HepG2 (cell line): ENCODE data around the gene NEDD8. TPM values are rescaled to one million over a fixed set of nuclear protein-coding genes. Genes with fewer than 3 reads are reported as not detected.

Source experiments
- ASH2L ChIP-seq: fragments of 300-600, 200-600 bp; sonication (generic); IDR thresholded peaks from 2 replicates; pipeline ENCODE4 v1.7.0; 2017; ENCODE audit warnings: low read depth, mild to moderate bottlenecking, moderate library complexity, mixed read lengths, low read length; ENCODE audit not compliant: insufficient read length
- CHD4 ChIP-seq: fragments of 200-600 bp; sonication (generic); IDR thresholded peaks from 2 replicates; pipeline ENCODE4 v1.7.0; 2017; ENCODE audit warnings: mild to moderate bottlenecking, low read length, borderline replicate concordance
- FOXC1 ChIP-seq: sonication (generic); formaldehyde crosslinking; IDR thresholded peaks from 2 replicates; pipeline ENCODE4 v1.8.0; 2022; ENCODE audit warnings: mild to moderate bottlenecking, missing genetic modification reagents, borderline replicate concordance
- JUNB ChIP-seq: sonication (generic); formaldehyde crosslinking; IDR thresholded peaks from 2 replicates; pipeline ENCODE4 v1.8.0; 2022; ENCODE audit warnings: missing genetic modification reagents, mild to moderate bottlenecking, borderline replicate concordance
- MEIS2 ChIP-seq: sonication (generic); formaldehyde crosslinking; IDR thresholded peaks from 2 replicates; pipeline ENCODE4 v1.9.0; 2021; ENCODE audit warnings: mild to moderate bottlenecking, missing genetic modification reagents
- NFIB ChIP-seq: sonication (generic); formaldehyde crosslinking; IDR thresholded peaks from 2 replicates; pipeline ENCODE4 v1.9.0; 2021; ENCODE audit warnings: missing genetic modification reagents, mild to moderate bottlenecking, borderline replicate concordance
- NFYC ChIP-seq: IDR thresholded peaks from 2 replicates; pipeline ENCODE4 v1.6.1; 2016; ENCODE audit warnings: missing genetic modification reagents, missing compliant biosample characterization
- ZBTB8A ChIP-seq: sonication (generic); formaldehyde crosslinking; IDR thresholded peaks from 2 replicates; pipeline ENCODE4 v1.4.0; 2020; ENCODE audit warnings: mild to moderate bottlenecking, low read depth, missing genetic modification reagents, borderline replicate concordance
- ZNF136 ChIP-seq: sonication (generic); formaldehyde crosslinking; IDR thresholded peaks from 2 replicates; pipeline ENCODE4 v1.8.1; 2022; ENCODE audit warnings: low read depth, mild to moderate bottlenecking, moderate library complexity, missing genetic modification reagents
- ZNF567 ChIP-seq: sonication (generic); formaldehyde crosslinking; IDR thresholded peaks from 2 replicates; pipeline ENCODE4 v1.8.1; 2023; ENCODE audit warnings: mild to moderate bottlenecking, missing genetic modification reagents, borderline replicate concordance
- ZNF839 ChIP-seq: sonication (generic); formaldehyde crosslinking; IDR thresholded peaks from 2 replicates; pipeline ENCODE4 v1.4.0; 2020; ENCODE audit warnings: missing genetic modification reagents, mild to moderate bottlenecking, borderline replicate concordance
- polyA plus RNA-seq, 8 experiments: library from polyadenylated mRNA; depleted of rRNA in 3 of 8; stranded (reverse) in 7 of 8; unstranded in 1 of 8; fragments of >200 nt; fragmentation: Illumina TruSeq in 4 of 8; extraction: Trizol in 4 of 8; gene quantifications; 2 replicates each; pipeline versions ENCODE4 v1.2.1 to v1.2.3, GENCODE V29; 2011 to 2016; ENCODE audit warnings: low read depth in 4 of 8, missing spikeins in 1 of 8, mixed read lengths in 1 of 8; ENCODE audit not compliant: insufficient read depth in 1 of 8
- total RNA-seq, 5 experiments: library from RNA; depleted of rRNA; stranded (reverse); fragments of >200 nt; fragmentation: Illumina TruSeq; extraction: Trizol; gene quantifications; 2 replicates each; pipeline ENCODE4 v1.2.3, GENCODE V29; 2016; ENCODE audit warnings: low read depth in 1 of 5
- TF ChIP-seq, protein P1 (sequence below): sonication (generic); formaldehyde crosslinking; IDR thresholded peaks from 2 replicates; pipeline ENCODE4 v1.8.0; 2022; ENCODE audit warnings: missing genetic modification reagents, mild to moderate bottlenecking, borderline replicate concordance
- TF ChIP-seq, protein P2 (sequence below): sonication (generic); formaldehyde crosslinking; IDR thresholded peaks from 2 replicates; pipeline ENCODE4 v1.9.0; 2022; ENCODE audit warnings: missing genetic modification reagents, mild to moderate bottlenecking, borderline replicate concordance
- TF ChIP-seq, protein P3 (sequence below): IDR thresholded peaks from 2 replicates; pipeline ENCODE4 v1.6.1; 2016; ENCODE audit warnings: mild to moderate bottlenecking, missing biosample characterization, missing genetic modification reagents
- TF ChIP-seq, protein P4 (sequence below): sonication (generic); formaldehyde crosslinking; IDR thresholded peaks from 2 replicates; pipeline ENCODE4 v1.4.0; 2020; ENCODE audit warnings: mild to moderate bottlenecking, missing genetic modification reagents
- TF ChIP-seq, protein P5 (sequence below): sonication (generic); formaldehyde crosslinking; IDR thresholded peaks from 2 replicates; pipeline ENCODE4 v1.4.0; 2020; ENCODE audit warnings: missing genetic modification reagents
- TF ChIP-seq, protein P6 (sequence below): sonication (generic); formaldehyde crosslinking; IDR thresholded peaks from 2 replicates; pipeline ENCODE4 v1.4.0; 2020; ENCODE audit warnings: missing genetic modification reagents

The NEDD8 gene
- total and polyA plus RNA-seq, 2 of the 13 experiments (the other 11 are each of a cell fraction or from before 2014, with no cell fraction given), result 535 to 713 TPM

DNA sequence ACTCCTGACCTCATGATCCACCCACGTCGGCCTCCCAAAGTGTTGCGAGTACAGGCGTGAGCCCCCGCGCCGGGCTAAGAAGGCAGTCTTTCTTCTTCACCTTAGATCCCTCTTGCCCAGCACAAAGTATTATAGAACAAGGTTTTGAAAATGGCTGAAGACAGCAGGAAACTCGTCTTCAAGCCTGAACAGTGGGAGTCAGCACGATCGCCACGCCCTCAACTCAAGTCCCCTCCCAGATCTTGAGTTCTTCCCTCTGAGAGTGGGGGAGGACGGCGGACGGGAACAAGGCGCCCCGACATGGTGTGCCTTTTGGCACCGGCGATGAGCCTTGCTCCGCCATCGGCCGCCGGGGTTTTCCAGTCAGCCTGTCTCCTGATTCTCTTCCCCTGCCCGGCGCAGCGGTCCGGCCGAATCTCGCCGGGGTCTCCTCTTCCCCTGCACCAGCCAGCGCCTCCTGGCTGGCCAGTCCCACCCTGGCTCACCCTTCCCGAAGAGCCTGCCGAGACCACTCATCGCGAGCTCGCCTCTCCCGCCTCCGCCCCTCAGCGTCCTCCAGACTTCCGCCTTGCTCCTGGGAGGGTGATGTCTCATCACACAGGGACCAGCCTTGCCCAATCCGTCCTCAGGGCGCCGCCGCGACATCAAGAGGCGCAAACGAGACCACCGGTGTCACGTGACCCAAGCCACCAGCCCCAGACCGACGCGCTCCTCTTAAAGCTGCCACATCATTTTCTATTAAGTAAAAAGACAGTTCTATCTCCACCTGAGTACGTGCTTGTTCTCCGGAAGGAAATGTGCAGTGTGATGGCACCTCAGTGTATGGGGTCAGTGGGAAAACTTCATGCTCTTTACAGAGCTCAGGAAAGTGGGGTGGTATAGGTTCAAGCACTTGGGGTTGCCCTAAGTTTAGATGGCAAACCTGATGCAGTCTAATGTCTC lies 19.0 kb downstream of the NEDD8 start, which contains the start of gene CHMP4A (continued):
- TF ChIP-seq ZNF839 (CRISPR knock-in tag), result peak; percentile 99
- TF ChIP-seq, protein P1, sequence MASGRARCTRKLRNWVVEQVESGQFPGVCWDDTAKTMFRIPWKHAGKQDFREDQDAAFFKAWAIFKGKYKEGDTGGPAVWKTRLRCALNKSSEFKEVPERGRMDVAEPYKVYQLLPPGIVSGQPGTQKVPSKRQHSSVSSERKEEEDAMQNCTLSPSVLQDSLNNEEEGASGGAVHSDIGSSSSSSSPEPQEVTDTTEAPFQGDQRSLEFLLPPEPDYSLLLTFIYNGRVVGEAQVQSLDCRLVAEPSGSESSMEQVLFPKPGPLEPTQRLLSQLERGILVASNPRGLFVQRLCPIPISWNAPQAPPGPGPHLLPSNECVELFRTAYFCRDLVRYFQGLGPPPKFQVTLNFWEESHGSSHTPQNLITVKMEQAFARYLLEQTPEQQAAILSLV, result peak; percentile 94
- peak; percentile 88; the same call in 1 of the 2 replicates for TF ChIP-seq ZBTB8A (CRISPR knock-in tag)
- TF ChIP-seq JUNB, result no peak
- peak; percentile 91; the same call in 1 of the 2 replicates for TF ChIP-seq ZNF136 (CRISPR knock-in tag)
- peak; percentile 96 for TF ChIP-seq MEIS2
- 0 out of 2 replicates have a peak, but pooled peaks have one; percentile 20 for TF ChIP-seq CHD4
- no peak for TF ChIP-seq NFIB (CRISPR knock-in tag)
- TF ChIP-seq, protein P2, sequence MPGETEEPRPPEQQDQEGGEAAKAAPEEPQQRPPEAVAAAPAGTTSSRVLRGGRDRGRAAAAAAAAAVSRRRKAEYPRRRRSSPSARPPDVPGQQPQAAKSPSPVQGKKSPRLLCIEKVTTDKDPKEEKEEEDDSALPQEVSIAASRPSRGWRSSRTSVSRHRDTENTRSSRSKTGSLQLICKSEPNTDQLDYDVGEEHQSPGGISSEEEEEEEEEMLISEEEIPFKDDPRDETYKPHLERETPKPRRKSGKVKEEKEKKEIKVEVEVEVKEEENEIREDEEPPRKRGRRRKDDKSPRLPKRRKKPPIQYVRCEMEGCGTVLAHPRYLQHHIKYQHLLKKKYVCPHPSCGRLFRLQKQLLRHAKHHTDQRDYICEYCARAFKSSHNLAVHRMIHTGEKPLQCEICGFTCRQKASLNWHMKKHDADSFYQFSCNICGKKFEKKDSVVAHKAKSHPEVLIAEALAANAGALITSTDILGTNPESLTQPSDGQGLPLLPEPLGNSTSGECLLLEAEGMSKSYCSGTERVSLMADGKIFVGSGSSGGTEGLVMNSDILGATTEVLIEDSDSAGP (CRISPR knock-in tag), result peak; percentile 100
- TF ChIP-seq FOXC1 (CRISPR knock-in tag), result no peak
- TF ChIP-seq, protein P3, sequence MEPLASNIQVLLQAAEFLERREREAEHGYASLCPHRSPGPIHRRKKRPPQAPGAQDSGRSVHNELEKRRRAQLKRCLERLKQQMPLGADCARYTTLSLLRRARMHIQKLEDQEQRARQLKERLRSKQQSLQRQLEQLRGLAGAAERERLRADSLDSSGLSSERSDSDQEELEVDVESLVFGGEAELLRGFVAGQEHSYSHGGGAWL (CRISPR knock-in tag), result peak; percentile 99
- TF ChIP-seq, protein P4, sequence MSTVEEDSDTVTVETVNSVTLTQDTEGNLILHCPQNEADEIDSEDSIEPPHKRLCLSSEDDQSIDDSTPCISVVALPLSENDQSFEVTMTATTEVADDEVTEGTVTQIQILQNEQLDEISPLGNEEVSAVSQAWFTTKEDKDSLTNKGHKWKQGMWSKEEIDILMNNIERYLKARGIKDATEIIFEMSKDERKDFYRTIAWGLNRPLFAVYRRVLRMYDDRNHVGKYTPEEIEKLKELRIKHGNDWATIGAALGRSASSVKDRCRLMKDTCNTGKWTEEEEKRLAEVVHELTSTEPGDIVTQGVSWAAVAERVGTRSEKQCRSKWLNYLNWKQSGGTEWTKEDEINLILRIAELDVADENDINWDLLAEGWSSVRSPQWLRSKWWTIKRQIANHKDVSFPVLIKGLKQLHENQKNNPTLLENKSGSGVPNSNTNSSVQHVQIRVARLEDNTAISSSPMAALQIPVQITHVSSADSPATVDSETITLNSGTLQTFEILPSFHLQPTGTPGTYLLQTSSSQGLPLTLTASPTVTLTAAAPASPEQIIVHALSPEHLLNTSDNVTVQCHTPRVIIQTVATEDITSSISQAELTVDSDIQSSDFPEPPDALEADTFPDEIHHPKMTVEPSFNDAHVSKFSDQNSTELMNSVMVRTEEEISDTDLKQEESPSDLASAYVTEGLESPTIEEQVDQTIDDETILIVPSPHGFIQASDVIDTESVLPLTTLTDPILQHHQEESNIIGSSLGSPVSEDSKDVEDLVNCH (CRISPR knock-in tag), result peak; percentile 93; the same call in 1 of the 2 replicates
- peak; percentile 98 for TF ChIP-seq ASH2L
- TF ChIP-seq, protein P5, sequence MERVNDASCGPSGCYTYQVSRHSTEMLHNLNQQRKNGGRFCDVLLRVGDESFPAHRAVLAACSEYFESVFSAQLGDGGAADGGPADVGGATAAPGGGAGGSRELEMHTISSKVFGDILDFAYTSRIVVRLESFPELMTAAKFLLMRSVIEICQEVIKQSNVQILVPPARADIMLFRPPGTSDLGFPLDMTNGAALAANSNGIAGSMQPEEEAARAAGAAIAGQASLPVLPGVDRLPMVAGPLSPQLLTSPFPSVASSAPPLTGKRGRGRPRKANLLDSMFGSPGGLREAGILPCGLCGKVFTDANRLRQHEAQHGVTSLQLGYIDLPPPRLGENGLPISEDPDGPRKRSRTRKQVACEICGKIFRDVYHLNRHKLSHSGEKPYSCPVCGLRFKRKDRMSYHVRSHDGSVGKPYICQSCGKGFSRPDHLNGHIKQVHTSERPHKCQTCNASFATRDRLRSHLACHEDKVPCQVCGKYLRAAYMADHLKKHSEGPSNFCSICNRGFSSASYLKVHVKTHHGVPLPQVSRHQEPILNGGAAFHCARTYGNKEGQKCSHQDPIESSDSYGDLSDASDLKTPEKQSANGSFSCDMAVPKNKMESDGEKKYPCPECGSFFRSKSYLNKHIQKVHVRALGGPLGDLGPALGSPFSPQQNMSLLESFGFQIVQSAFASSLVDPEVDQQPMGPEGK (CRISPR knock-in tag), result peak; percentile 68
- TF ChIP-seq, protein P6, sequence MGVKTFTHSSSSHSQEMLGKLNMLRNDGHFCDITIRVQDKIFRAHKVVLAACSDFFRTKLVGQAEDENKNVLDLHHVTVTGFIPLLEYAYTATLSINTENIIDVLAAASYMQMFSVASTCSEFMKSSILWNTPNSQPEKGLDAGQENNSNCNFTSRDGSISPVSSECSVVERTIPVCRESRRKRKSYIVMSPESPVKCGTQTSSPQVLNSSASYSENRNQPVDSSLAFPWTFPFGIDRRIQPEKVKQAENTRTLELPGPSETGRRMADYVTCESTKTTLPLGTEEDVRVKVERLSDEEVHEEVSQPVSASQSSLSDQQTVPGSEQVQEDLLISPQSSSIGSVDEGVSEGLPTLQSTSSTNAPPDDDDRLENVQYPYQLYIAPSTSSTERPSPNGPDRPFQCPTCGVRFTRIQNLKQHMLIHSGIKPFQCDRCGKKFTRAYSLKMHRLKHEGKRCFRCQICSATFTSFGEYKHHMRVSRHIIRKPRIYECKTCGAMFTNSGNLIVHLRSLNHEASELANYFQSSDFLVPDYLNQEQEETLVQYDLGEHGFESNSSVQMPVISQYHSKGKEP (CRISPR knock-in tag), result peak; percentile 90; the same call in 1 of the 2 replicates
- TF ChIP-seq ZNF567 (CRISPR knock-in tag), result peak; percentile 79; the same call in 1 of the 2 replicates
- peak; percentile 99 for TF ChIP-seq NFYC (CRISPR knock-in tag)
